Gastroesophageal sphincter (tissue), 3 donors: ENCODE measurements around the gene USP11.

Experiments used
- POLR2A ChIP-seq, 2 donors: fragments of 450-650 bp; IDR thresholded peaks; one replicate each; pipeline ENCODE4 v1.6.1; 2017; ENCODE audit warnings: antibody characterized with exemption in 2 of 2, mild to moderate bottlenecking in 2 of 2, moderate library complexity in 1 of 2
- TF ChIP-seq, protein P1 (sequence below), 4 experiments: fragments of 200-600 bp in 2 of 4; fragments of 450-650 bp in 2 of 4; sonication (generic) in 1 of 4; IDR thresholded peaks; one replicate each; pipeline ENCODE4 v1.5.1; 2017 to 2019; ENCODE audit warnings: antibody characterized with exemption in 4 of 4, mild to moderate bottlenecking in 2 of 4, moderate library complexity in 2 of 4

DNA sequence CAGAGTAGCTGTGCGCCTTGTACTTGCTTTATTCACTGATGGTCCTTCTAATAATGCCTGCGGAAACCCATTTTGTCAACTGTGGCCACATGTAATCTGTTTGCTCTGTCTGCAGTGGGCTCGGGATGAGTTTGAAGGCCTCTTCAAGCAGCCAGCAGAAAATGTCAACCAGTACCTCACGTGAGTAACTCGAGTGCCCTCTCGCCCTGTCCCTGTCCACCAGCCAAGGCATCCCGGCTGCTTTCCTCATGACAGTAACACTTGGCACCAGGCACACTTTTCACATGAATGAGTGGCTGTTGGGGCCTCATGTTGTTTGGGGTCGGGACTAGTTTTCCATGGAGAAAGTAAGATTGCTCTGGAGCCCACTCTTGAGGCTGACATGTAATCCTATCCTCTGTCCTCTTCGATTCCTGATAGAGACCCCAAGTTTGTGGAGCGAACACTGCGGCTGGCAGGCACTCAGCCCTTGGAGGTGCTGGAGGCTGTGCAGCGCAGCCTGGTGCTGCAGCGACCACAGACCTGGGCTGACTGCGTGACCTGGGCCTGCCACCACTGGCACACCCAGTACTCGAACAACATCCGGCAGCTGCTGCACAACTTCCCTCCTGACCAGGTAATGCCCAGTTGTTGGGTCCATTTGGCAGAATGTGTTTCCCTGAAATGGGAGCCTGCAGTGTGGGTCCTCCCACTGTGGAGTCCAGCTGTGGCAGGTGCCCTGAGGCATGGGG is 23.1 kb upstream of the USP11 start:
- TF ChIP-seq, protein P1, sequence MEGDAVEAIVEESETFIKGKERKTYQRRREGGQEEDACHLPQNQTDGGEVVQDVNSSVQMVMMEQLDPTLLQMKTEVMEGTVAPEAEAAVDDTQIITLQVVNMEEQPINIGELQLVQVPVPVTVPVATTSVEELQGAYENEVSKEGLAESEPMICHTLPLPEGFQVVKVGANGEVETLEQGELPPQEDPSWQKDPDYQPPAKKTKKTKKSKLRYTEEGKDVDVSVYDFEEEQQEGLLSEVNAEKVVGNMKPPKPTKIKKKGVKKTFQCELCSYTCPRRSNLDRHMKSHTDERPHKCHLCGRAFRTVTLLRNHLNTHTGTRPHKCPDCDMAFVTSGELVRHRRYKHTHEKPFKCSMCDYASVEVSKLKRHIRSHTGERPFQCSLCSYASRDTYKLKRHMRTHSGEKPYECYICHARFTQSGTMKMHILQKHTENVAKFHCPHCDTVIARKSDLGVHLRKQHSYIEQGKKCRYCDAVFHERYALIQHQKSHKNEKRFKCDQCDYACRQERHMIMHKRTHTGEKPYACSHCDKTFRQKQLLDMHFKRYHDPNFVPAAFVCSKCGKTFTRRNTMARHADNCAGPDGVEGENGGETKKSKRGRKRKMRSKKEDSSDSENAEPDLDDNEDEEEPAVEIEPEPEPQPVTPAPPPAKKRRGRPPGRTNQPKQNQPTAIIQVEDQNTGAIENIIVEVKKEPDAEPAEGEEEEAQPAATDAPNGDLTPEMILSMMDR (IDR thresholded peaks at IDR 0.05), result no peak
- no peak for TF ChIP-seq POLR2A (IDR thresholded peaks at IDR 0.05)
